Measurements from ENCODE around the gene NRXN3.

The NRXN3 gene

GRCh38 chr14:79426103-79426755 lies 1256.1 kb downstream of the NRXN3 start:
- DNase-seq (ENCODE audit: extremely low read depth, insufficient read length) = no peak
- no peaks in the 10 kb centered on the region for H3K27me3 ChIP-seq (replicated peaks; ENCODE audit: control insufficient read depth, insufficient read depth, low read length)
- no peaks in the 10 kb centered on the region for H3K36me3 ChIP-seq (ENCODE audit: control insufficient read depth, insufficient read depth, low read length)
- no peak for TF ChIP-seq CTCF (IDR thresholded peaks at IDR 0.05; ENCODE audit: insufficient read depth, low read length, poor library complexity, severe bottlenecking)
- H3K4me3 ChIP-seq (replicated peaks; ENCODE audit: low read depth, low read length) = no peak overlapping the region

- TF ChIP-seq CTCF (IDR thresholded peaks at IDR 0.05; ENCODE audit: insufficient read depth, low read length, poor library complexity, severe bottlenecking) = no peak
- Histone ChIP-seq H3K4me3 (replicated peaks; ENCODE audit: low read depth, low read length) (no peak overlapping the region), H3K36me3 (ENCODE audit: control insufficient read depth, insufficient read depth, low read length) (no peaks in the 10 kb centered on the region), H3K27me3 (replicated peaks; ENCODE audit: control insufficient read depth, insufficient read depth, low read length) (no peaks in the 10 kb centered on the region)
- DNase-seq (ENCODE audit: extremely low read depth, insufficient read length) = no peak
Measured at GRCh38 chr14:79432640-79433039, 1262.5 kb downstream of the NRXN3 start.

- no peaks in the 10 kb centered on the region for H3K27me3 ChIP-seq (replicated peaks; ENCODE audit: control insufficient read depth, insufficient read depth, low read length)
- no peaks in the 10 kb centered on the region for H3K36me3 ChIP-seq (ENCODE audit: control insufficient read depth, insufficient read depth, low read length)
- DNase-seq (ENCODE audit: extremely low read depth, insufficient read length) = no peak
- H3K4me3 ChIP-seq (replicated peaks; ENCODE audit: low read depth, low read length) = no peak overlapping the region
- no peak for TF ChIP-seq CTCF (IDR thresholded peaks at IDR 0.05; ENCODE audit: insufficient read depth, low read length, poor library complexity, severe bottlenecking)
Measured at GRCh38 chr14:79436335-79436734, 1266.2 kb downstream of the NRXN3 start.

GRCh38 chr14:79437951-79438350 lies 1267.8 kb downstream of the NRXN3 start:
- no peaks in the 10 kb centered on the region for H3K36me3 ChIP-seq (ENCODE audit: control insufficient read depth, insufficient read depth, low read length)
- no peaks in the 10 kb centered on the region for H3K27me3 ChIP-seq (replicated peaks; ENCODE audit: control insufficient read depth, insufficient read depth, low read length)
- DNase-seq (ENCODE audit: extremely low read depth, insufficient read length) = no peak
- TF ChIP-seq CTCF (IDR thresholded peaks at IDR 0.05; ENCODE audit: insufficient read depth, low read length, poor library complexity, severe bottlenecking) = no peak
- no peak overlapping the region for H3K4me3 ChIP-seq (replicated peaks; ENCODE audit: low read depth, low read length)

- no peaks in the 10 kb centered on the region for H3K36me3 ChIP-seq (ENCODE audit: control insufficient read depth, insufficient read depth, low read length)
- H3K27me3 ChIP-seq (replicated peaks; ENCODE audit: control insufficient read depth, insufficient read depth, low read length) = no peaks in the 10 kb centered on the region
- TF ChIP-seq CTCF (IDR thresholded peaks at IDR 0.05; ENCODE audit: insufficient read depth, low read length, poor library complexity, severe bottlenecking) = no peak
- DNase-seq (ENCODE audit: extremely low read depth, insufficient read length) = no peak
- H3K4me3 ChIP-seq (replicated peaks; ENCODE audit: low read depth, low read length) = no peak overlapping the region
Measured at GRCh38 chr14:79438696-79439342, 1268.6 kb downstream of the NRXN3 start.

All from GM06990 (cell line).